Measurements from ENCODE around the gene C5orf58.
A peak's percentile ranks its signal among the peaks of the same experiment; 100 is the strongest.

C5orf58 gene

DNA sequence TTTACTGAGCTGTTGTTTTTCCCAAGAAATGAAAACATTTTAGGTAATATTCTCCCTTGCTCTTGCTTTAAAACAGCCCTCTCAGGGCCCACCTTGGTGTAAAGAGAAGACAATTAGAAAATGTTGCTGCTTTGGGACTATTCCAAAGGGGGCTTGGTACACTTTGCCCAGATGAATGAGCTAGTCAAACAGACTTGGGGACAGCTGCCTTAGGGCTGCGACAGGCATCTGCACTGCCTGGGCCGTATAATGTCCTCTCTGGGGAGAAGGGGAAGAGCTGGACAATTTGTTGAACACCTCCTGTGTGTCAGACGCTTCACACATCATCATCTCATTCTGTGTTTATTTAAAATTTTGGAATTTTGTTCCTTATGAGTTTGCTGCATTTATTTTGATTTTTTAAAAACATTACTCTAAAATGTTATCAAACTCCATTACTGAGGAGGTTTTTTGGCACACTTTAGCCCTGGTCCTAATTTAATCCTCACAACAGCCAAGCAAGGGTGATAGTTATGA, 28.8 kb downstream of the C5orf58 start:
- DNase-seq, result no peak

- no peak for DNase-seq
These were observed 29.6 kb downstream of the C5orf58 start for GRCh38 chr5:170262061-170263045.

DNA sequence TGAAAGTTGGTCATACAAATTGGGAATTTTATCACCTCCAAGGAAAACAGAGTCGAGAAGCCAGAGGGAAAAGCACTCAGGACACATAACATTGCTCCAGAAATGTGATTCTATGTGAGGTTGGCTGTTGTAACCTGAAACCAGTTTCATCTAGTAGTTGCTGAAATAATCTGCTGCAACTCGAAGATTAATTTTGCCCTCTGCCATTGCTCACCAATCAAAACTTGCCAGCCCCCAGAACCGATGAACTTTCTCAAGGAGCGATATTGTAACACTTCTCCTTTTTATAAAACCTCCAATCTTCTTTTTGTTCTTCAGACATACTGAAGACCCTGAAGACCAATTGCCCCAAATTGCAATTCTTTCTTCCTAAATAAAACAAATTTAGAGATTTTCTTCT, 31.1 kb downstream of the C5orf58 start:
- no peak for DNase-seq

GRCh38 chr5:170265522-170265921, 32.7 kb downstream of the C5orf58 start:
- no peak for DNase-seq

GRCh38 chr5:170266570-170267381, 34.0 kb downstream of the C5orf58 start:
- peak in 1 of 4 experiments; percentile 36 for DNase-seq

DNA sequence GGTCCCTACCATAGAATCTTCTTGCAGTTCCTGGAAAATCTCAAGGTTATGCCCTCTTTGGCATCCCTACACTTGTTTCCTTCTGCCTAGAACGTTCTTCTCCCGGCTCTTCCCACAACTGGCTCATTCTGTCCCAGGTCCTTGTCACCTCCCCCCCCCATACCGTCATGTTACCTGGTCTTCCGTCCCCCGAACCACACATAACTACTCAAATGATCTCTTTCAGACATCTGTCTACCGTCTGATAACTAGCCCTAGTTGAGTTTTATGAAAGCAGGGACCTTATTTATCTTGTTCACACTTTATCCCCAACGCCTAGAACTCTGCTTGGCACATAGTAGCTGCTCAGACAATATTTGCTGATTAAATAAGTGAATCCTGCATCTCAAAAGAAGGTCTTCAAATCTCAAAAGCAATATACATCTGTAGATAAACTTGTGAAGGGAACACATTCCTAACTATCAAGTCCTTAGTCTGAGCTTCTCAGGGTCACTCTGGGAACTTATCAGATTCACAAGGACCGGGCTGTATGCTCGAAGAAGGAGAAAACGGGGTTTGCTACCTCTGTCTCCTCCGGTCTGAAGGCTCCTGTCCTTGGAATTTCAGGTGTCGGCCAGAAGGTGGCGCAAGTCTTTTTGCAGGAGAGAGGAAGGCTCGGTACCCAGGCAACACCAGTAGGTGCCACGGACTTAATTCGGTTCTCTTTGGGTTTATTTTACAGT, 34.8 kb downstream of the C5orf58 start:
- peak; percentile 27 to 69 (median 54) for DNase-seq

DNA sequence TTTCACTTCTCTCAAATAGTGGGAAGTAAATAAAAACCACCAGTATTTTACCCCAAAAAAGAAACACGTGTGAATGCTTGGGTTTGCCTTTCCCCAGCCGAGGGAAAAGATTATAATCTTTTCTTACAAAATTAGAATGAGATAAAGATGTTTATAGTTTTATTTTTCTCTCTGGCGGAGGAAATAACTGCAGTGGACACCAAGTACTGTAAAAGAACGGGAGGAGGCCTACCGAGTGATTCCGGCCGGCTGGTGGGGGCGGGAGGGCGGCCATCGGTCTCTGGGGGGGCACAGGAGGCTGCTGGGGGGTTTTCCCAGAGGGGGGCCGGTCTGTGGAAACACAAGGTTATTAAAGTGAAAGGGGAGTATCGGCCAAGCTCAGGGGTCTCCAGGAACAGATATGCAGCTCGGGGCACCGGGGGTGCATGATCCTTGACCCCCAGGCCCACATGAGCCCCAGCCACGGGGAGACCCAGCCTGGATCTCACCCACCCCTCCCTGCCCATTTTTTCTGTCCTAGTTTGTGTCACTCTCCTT, 35.4 kb downstream of the C5orf58 start:
- DNase-seq, result no peak

- DNase-seq, result no peak
These were observed 36.1 kb downstream of the C5orf58 start for GRCh38 chr5:170268884-170269283.

DNA sequence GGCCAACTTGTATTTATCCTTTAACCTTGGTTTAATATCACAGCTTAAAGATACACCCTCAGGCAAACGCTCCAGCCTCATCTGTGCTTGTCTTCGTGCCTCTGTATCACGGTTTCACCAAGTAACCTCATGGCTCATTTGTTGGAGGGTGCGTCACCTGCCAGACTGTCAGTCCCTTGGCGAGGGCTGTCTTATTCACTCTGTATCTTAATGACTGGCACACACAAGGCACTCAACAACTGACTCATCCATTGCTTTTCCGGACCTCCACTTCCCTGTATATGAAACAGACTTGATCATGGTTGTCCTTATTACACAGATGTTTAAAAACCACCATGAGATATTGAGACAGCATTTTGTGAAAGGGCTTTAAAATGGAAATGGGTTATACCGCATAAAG, 36.8 kb downstream of the C5orf58 start:
- DNase-seq, result no peak

DNA sequence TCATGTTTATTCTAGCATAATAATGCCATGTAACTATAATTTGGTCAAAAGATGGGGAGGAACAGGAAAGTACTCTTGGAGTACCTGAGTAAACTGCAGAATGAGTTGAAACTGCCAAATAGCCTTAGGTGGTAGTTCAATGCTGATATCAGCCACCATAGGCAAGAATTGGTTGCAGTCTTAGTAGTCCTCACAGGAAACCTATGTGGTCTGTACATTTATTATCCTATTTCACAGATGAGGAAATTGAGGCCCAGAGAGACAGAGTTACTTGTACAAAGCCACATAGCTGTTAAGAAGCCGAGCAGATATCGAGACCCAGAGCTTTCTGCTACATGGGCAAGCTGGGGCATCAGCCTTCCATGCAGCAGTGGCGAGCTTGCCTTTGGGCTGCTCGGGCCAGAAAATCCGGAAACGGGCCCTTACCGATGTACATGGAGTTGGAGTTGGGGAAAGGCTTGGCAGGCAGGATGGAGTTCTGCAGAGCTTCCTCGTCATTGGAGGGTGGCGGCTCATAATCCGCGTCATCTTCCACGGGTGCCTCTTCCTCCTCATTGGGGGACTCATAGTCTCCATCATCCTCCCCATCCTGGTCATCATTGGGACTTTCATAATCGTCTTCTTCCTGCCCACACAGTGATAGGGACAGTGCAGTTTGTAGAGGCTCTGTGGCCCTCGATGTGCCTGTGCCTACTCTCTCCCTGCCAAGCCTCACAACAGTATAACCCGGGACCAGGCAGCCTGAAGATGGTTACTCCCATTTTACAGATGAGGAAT, 37.7 kb downstream of the C5orf58 start:
- no peak for DNase-seq

- peak in 3 of 4 experiments; percentile 22 to 45 (median 28) for DNase-seq
These were observed 41.4 kb downstream of the C5orf58 start for GRCh38 chr5:170273968-170274710.

DNA sequence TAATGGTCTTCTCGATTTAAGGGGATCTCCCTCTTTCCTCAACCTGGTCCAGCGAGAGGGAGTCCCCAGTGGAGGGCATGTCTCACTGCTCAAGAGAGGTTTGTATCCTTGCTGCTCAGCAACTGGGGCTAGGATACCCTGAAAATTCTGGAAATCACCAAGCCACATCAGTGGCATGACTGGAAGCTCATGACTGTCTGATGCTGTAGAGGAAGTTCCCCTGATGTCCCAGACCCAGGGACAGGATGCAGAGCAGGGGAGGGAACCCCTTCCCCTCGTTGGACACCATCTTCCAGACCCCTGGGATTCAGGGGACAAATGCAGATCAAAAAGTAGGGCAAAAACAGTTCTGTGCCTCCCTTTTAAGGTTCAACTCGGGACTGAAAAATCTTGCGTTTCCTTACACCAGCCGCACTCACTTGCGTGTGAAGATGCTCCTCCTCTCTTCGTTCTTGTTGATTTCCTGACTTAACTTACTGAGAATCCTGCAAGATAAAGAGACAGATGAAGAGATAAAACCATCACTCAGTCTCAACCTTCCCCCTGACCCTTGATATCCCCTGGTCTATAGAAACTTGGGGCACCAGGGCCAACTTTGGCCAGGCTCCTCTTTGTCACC, 42.7 kb downstream of the C5orf58 start:
- DNase-seq, result no peak

DNA sequence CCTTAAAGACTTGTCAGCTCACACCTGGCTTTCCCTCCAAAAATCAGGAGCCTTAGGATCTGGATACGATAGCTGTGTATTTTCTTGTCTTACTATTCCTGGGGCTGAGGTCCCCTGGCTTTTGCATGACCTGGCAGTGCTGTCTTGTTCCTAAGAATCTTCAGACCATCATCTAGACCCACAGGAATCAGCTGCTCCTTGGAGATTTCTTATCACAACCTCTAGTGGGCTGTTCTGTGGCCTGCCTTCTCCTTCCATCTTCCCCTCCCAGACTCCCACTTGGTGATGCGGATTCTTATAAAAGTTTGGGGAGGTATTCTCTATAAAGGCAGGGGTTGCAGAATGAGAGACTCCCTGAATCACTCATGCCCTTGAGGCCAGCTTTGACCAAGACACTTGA, 43.4 kb downstream of the C5orf58 start:
- DNase-seq, result no peak

- DNase-seq, result no peak
These were observed 45.1 kb downstream of the C5orf58 start for GRCh38 chr5:170277867-170278281.

GRCh38 chr5:170278611-170279458, 46.0 kb downstream of the C5orf58 start:
- DNase-seq, result peak; percentile 26 to 77 (median 51)

DNA sequence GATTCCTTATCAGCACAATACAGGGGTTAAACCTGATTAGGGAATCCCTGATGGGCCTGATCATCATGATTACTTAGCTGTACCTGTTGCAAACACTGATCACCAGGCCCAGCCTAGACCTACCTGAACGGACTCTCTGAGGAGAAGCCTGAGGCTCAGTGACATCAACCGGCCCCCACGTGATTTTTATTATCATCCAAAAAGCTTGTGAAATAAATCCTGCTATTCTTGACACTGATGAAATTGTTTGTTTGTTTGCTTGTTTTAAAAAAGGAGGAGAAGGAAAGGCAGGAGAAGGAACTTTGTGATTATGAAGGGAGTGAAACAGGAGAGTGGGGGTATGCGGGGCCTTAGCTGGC, 46.7 kb downstream of the C5orf58 start:
- no peak for DNase-seq

GRCh38 chr5:170280011-170280493, 47.3 kb downstream of the C5orf58 start:
- no peak for DNase-seq

- DNase-seq, result no peak
These were observed 50.5 kb downstream of the C5orf58 start for GRCh38 chr5:170283296-170283695.

DNA sequence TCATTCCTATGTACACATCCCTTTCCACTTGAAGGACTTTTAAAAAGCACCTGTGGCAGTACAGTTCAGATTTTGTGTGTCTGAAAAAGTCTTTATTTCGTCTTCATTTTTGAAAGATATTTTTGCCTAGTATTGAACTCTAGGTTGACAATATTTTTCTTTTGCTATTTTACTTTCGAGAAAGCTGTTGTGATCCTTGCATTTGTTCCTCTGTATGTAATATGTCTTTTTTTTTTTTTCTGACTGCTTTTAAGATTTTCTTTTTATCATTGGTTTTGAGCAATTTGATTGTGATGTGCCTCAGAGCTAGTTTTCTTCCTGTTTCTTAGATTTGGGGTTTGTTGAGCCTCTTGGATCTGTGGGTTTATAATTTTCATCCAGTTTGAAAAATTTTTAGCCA, 51.4 kb downstream of the C5orf58 start:
- DNase-seq, result no peak
